Measurements from ENCODE around the gene C19orf67. TPM values are rescaled to one million over a fixed set of nuclear protein-coding genes. Genes with fewer than 3 reads are reported as not detected.
A peak's percentile ranks its signal among the peaks of the same experiment; 100 is the strongest.

Gene C19orf67
- total and polyA plus RNA-seq, 2 of the 13 experiments (the other 11 are each of a cell fraction or from before 2014, with no cell fraction given) = 0.11 to 0.32 TPM

- TF ChIP-seq ZNF646 (CRISPR knock-in tag; IDR thresholded peaks at IDR 0.05) = no peak
- no peak for TF ChIP-seq CBFB (CRISPR knock-in tag; IDR thresholded peaks at IDR 0.05)
- no peak for TF ChIP-seq TCF12 (IDR thresholded peaks at IDR 0.05)
- TF ChIP-seq TCF12 (CRISPR knock-in tag; IDR thresholded peaks at IDR 0.05) = no peak
- TF ChIP-seq SPEN (CRISPR knock-in tag; IDR thresholded peaks at IDR 0.05; ENCODE audit: low read depth) = no peak
- no peak for TF ChIP-seq ZNF407 (CRISPR knock-in tag; IDR thresholded peaks at IDR 0.05; ENCODE audit: not compliant biosample characterization)
- no peak for TF ChIP-seq ATF1 (CRISPR knock-in tag; IDR thresholded peaks at IDR 0.05)
- no peak for TF ChIP-seq ZBTB43 (CRISPR knock-in tag; conservative IDR thresholded peaks at IDR 0.05)
- TF ChIP-seq SKI (IDR thresholded peaks at IDR 0.05; ENCODE audit: partially characterized antibody) = peak; percentile 22
- TF ChIP-seq ZNF746 (CRISPR knock-in tag; IDR thresholded peaks at IDR 0.05) = 0 out of 2 replicates have a peak, but pooled peaks have one; percentile 40
Observed at GRCh38 chr19:14090509-14091080, 5.0 kb upstream of the C19orf67 start, which contains the start of gene SAMD1 (continued).
